VCaP (cell line): ENCODE data around the gene SLX9.

ENCODE experiments used
- H3K27ac ChIP-seq: fragments of 450-650 bp; 2 replicates; pipeline ENCODE4 v1.5.1; 2017
- CTCF ChIP-seq: fragments of 450-650 bp; conservative IDR thresholded peaks from 2 replicates; pipeline ENCODE4 v1.5.1; 2017; ENCODE audit warnings: mild to moderate bottlenecking, moderate library complexity

Gene SLX9

GRCh38 chr21:44893948-44894656 lies 45.7 kb upstream of the SLX9 start:
- H3K27ac ChIP-seq, result no peak overlapping the region
- TF ChIP-seq CTCF, result no peak

DNA sequence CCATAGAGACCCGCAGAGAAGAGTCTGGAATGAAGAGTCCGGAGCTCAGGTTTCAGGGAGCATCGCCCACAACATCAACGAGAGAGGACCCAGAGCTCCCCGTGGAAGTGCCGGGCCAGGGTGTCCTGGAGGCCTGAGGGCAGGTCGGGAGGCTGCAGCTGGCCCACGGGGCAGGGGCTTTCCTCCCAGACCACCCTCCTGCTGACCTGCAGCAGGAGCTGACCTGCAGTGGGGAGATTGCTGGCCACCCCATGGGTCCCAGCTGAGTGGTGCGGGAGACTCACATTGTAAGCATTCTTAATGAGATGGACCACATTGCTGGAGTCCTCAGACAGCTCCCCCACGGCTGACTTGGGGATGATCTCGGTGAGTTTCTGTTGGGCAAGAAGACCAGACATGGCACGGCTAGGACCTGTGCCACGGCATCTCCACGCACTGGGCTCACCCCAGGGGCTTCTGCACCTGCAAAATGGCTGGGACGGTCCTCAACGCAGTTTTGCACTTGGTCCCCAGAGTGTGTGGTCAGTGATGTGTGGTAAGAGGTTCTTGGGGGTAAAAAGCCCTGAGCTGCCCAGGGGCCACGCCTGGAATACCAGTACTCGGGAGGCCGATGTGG lies 45.0 kb upstream of the SLX9 start:
- H3K27ac ChIP-seq, result no peak overlapping the region

DNA sequence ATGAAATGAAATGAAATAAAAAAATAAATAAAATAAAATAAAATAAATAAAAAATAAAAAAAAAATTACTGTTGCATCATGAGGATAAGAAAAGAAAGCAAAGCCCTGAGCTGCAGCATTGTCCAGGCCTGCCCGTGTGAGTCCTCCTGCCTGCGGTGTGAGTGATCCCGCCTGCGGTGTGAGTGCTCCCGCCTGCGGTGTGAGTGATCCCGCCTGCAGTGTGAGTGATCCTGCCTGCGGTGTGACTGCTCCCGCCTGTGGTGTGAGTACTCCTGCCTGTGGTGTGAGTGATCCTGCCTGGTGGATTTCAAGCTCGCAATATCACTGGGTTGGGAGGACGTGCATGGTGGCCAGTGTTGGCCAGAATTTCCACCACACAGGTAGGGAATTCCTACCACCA lies 44.0 kb upstream of the SLX9 start:
- H3K27ac ChIP-seq, result no peak overlapping the region
- TF ChIP-seq CTCF, result no peak

More for the DNA sequence above, 45.0 kb upstream of the SLX9 start:
- no peak for TF ChIP-seq CTCF

DNA sequence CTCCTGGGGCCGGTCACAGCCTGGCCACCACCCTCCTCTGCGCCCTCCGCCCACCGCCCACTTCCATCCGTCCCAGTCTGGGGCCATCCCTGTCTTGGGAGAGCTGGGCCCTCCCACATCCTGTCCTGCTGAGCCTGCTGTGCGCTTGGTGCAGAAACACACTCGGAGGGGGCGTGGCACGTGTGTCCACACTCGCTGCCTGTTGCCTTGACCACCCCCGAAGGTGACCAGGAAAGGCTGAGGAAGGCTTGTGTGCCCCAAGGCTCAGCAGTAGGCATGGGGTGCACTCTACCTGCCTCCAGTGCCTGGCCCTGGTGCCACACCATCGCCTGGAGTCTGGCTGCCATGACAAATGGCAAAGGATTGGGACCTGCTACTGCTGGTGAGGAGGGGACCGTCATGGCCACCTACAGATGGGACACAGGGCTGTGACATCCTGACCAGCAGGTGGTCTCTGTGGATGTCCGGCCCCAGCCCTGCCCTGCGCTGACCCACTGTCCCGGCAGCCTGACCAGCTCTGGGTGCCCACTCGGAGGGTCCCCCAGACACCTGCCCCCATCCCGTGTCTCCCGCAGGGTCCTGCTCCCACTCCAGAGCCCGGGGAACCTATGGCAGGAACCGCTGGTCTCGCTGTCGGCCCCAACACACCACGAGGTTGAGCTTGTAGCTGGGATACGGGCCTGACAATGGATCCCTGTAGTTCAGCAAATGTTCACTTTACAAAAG lies 43.1 kb upstream of the SLX9 start:
- H3K27ac ChIP-seq, result no peak overlapping the region
- TF ChIP-seq CTCF, result no peak

GRCh38 chr21:44897326-44898010 lies 42.4 kb upstream of the SLX9 start:
- TF ChIP-seq CTCF, result no peak
- H3K27ac ChIP-seq, result no peak overlapping the region

DNA sequence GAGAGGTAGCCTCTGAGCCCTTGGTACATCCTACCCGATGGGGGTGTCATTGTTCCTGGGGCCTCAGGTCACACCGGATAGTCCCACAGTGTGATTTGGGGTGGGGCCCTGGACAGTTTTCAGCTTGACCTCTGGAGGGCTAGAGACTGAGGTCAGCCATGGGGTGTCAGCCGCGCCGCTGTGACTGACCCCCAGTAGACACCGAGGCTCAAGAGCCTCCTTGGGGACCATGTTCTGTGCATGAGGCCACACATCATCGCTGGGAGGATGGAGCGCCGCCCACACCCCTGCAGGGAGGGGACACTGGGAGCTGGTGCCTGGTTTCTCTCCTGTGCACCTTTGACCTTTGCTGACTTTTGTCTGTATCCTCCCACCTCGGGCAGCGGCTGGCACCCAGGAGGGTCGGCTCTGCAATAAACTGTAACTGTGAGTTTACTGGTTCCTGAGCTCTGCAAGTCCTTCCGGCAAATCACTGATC lies 41.8 kb upstream of the SLX9 start:
- no peak overlapping the region for H3K27ac ChIP-seq
- no peak for TF ChIP-seq CTCF
